NCI-H82 treated with DMSO at 0.1 percent for 48 hours (cell line): ENCODE results near the gene RETN.
"Not testable (repeated sequence)": the region's sequence is repeated elsewhere in the genome, so short reads cannot be mapped to it uniquely, and the experiment has no call there.

Experiments
- DNase-seq: peaks from one replicate; lab custom pipeline; 2025; ENCODE audit not compliant: unreplicated experiment; lab: John Stamatoyannopoulos, UW

Gene RETN

GRCh38 chr19:7637374-7638256, 31.2 kb upstream of the RETN start:
- DNase-seq, result no peak

GRCh38 chr19:7638802-7639465, 29.9 kb upstream of the RETN start:
- peak; percentile 67 for DNase-seq

- no peak for DNase-seq
Observed at GRCh38 chr19:7639863-7640348, 28.9 kb upstream of the RETN start.

GRCh38 chr19:7640803-7641202, 28.0 kb upstream of the RETN start:
- DNase-seq, result no peak

- DNase-seq, result no peak
Observed at GRCh38 chr19:7641290-7642276, 27.3 kb upstream of the RETN start.

GRCh38 chr19:7642295-7643030, 26.4 kb upstream of the RETN start:
- no peak for DNase-seq

GRCh38 chr19:7643031-7643415, 25.8 kb upstream of the RETN start:
- no peak for DNase-seq

- not testable (repeated sequence) for DNase-seq
Observed at GRCh38 chr19:7643629-7644549, 25.0 kb upstream of the RETN start.

GRCh38 chr19:7644550-7644877, 24.3 kb upstream of the RETN start:
- no peak for DNase-seq

- no peak for DNase-seq
Observed at GRCh38 chr19:7645163-7645562, 23.7 kb upstream of the RETN start.

- no peak for DNase-seq
Observed at GRCh38 chr19:7645656-7646425, 23.0 kb upstream of the RETN start.

- DNase-seq, result no peak
Observed at GRCh38 chr19:7646426-7646700, 22.5 kb upstream of the RETN start.

GRCh38 chr19:7647156-7647555, 21.7 kb upstream of the RETN start:
- no peak for DNase-seq

GRCh38 chr19:7648265-7649014, 20.4 kb upstream of the RETN start:
- no peak for DNase-seq

- DNase-seq, result no peak
Observed at GRCh38 chr19:7650148-7650547, 18.7 kb upstream of the RETN start.

- DNase-seq, result peak; percentile 58
Observed at GRCh38 chr19:7652061-7652641, 16.7 kb upstream of the RETN start.

- DNase-seq, result no peak
Observed at GRCh38 chr19:7654401-7654800, 14.4 kb upstream of the RETN start.

GRCh38 chr19:7655581-7655980, 13.3 kb upstream of the RETN start:
- no peak for DNase-seq
